Stimulated activated CD4-positive, alpha-beta T cell treated with anti-CD3 and anti-CD28 coated beads, Interleukin-12 subunit alpha, Interleukin-12 subunit beta, amount 100 ng/mL, for 24 hours (primary cell): ENCODE data around the gene TIMM10B.

ENCODE experiments used
- DNase-seq, 2 experiments: peaks; one replicate each; pipeline ENCODE4 v3.0.0-alpha.2; 2020; ENCODE audit warnings: low read depth in 2 of 2

TIMM10B gene

GRCh38 chr11:6472934-6473333 is 8.4 kb upstream of the TIMM10B start:
- DNase-seq = no peak

GRCh38 chr11:6473451-6474412 is 7.6 kb upstream of the TIMM10B start, which contains the start of gene TRIM3:
TSS of gene TRIM3 (minus strand) at chr11:6473941. CDS start at chr11:6465695, 8,246 bp downstream.
- peak; percentile 33 to 57 for DNase-seq

GRCh38 chr11:6474413-6474792 is 6.9 kb upstream of the TIMM10B start:
- no peak for DNase-seq

GRCh38 chr11:6474806-6475500 is 6.3 kb upstream of the TIMM10B start:
- DNase-seq = no peak

GRCh38 chr11:6475936-6476335 is 5.4 kb upstream of the TIMM10B start:
- DNase-seq = no peak

- DNase-seq = no peak
These were observed 4.7 kb upstream of the TIMM10B start for GRCh38 chr11:6476571-6476970.

- DNase-seq = no peak
These were observed 894 bp upstream of the TIMM10B start for GRCh38 chr11:6480299-6480914.

GRCh38 chr11:6481924-6482275 is 599 bp downstream of the TIMM10B start:
- DNase-seq = no peak

GRCh38 chr11:6482441-6482840 is 1.1 kb downstream of the TIMM10B start:
- DNase-seq = no peak

GRCh38 chr11:6483015-6483414 is 1.7 kb downstream of the TIMM10B start:
- DNase-seq = no peak

- no peak for DNase-seq
These were observed 4.4 kb downstream of the TIMM10B start for GRCh38 chr11:6485661-6486060.

GRCh38 chr11:6486256-6486655 is 5.0 kb downstream of the TIMM10B start:
- no peak for DNase-seq

GRCh38 chr11:6486938-6487337 is 5.6 kb downstream of the TIMM10B start:
- DNase-seq = no peak

GRCh38 chr11:6488342-6488741 is 7.0 kb downstream of the TIMM10B start:
- no peak for DNase-seq

- no peak for DNase-seq
These were observed 7.5 kb downstream of the TIMM10B start for GRCh38 chr11:6488821-6489220.

- DNase-seq = no peak
These were observed 8.0 kb downstream of the TIMM10B start for GRCh38 chr11:6489306-6489705.

- no peak for DNase-seq
These were observed 16.0 kb downstream of the TIMM10B start, which contains the start of gene DNHD1 for GRCh38 chr11:6497069-6497839. TSS of gene DNHD1 (plus strand) at chr11:6497280. CDS start at chr11:6498216, 936 bp downstream.

GRCh38 chr11:6498121-6498520 is 16.8 kb downstream of the TIMM10B start:
- DNase-seq = no peak

GRCh38 chr11:6498544-6498943 is 17.2 kb downstream of the TIMM10B start:
- DNase-seq = no peak

- no peak for DNase-seq
These were observed 21.1 kb downstream of the TIMM10B start for GRCh38 chr11:6502382-6502781.

- DNase-seq = no peak
These were observed 22.9 kb downstream of the TIMM10B start for GRCh38 chr11:6504166-6504565.
